Stimulated activated CD8-positive, alpha-beta memory T cell treated with anti-CD3 and anti-CD28 coated beads, Interleukin-7, amount 100 ng/mL, for 1 hour (primary cell): ENCODE measurements around the gene TCEA3.
A peak's percentile ranks its signal among the peaks of the same experiment; 100 is the strongest.

Experiments
- DNase-seq, 2 donors: peaks; one replicate each; pipeline ENCODE4 v3.0.0-alpha.2; 2020; ENCODE audit warnings: low read depth in 2 of 2

Gene TCEA3

DNA sequence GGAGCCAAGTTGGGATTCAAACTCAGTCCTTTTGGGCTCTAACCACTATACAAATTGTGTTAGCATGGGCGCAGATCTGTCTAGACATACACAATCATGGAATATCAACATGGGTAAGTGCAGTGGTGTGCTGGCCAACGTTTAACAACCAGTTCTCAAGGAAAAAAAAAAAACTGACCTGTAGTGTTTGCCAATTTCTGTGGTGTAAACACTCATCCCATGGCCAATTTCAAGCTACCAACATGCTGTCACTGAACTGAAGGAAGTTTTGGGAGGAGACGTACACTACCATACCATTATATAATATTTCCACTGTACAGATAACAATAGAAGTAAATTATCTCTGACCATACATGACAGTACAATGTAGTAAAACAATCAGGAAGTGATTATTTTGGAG is 3.2 kb downstream of the TCEA3 start:
- DNase-seq, result no peak

DNA sequence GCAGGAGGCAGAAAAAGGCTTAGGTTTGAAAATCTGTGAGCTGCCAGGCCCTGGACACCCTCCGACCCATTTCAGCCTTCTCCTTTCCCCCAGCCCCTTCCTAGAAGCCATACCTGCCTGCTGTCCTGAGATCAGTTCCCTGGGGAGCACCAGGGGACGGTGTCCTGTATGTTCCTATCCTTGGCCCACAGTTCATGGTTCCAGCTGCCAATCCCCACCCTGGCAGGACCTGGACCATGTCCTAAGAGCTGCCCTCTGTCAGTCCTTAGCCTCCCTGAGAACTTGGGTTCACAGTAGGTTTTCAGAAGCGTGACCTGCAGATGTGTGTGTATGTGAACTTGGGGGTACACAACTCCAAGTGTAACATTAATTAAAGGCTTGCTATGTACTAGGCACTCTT is 3.8 kb downstream of the TCEA3 start:
- DNase-seq, result no peak

DNA sequence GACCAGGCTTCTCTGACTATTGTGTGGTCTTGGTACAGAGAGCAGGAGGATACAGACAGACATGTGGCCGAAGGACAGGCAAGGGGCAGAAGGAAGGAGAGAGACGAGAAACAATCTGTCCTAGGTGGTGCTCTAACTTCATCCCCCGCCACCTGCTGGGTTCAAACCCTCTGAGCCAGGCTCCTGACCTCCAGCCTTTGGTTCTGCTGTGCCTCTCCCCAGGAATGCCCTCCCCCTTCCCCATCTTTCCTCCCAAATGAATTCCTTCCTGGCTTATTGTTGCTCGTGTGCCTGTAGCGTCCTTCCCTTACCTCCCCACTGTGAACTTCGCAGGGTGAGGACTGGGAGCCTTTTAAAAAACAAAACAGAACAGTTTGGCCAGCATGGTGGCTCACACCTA is 5.4 kb downstream of the TCEA3 start:
- DNase-seq, result no peak

DNA sequence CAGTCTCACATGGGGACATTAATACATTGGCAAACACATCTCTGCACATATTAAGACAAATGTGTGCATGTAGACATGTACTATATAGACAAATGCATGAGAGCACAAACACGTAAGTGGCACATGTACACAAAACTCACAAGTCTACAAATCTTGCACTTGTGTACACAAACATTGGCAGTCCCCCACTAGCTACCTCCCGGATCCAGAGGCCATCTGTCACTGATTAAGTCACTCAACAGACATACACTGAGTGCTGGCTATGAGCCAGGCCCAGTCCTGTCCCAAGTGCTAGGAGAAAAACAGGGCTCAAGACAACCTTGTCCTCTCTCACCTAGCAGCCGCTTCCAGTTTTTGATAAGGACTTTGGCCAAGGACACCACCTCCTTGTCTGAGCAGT is 7.0 kb downstream of the TCEA3 start:
- DNase-seq, result no peak

DNA sequence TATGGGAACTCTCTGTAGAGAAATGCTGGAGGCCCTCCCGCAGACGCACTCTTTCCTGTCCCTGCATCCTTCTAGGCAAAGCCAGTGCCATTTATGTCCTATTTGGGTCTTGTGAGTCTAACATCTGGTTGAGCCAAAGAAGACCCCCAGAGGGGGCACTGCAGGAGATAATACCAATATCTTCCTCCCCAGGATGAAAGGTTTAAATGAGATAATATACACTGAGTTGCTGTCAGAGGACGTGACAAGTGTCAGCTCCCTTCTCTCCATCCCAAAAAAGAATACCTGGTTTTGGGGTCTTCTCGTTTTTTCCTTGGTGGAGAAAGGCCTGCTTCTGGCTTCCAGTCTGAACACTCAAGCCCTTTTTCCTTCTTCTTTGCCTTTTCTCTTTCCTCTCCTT is 7.6 kb downstream of the TCEA3 start:
- DNase-seq, result no peak

DNA sequence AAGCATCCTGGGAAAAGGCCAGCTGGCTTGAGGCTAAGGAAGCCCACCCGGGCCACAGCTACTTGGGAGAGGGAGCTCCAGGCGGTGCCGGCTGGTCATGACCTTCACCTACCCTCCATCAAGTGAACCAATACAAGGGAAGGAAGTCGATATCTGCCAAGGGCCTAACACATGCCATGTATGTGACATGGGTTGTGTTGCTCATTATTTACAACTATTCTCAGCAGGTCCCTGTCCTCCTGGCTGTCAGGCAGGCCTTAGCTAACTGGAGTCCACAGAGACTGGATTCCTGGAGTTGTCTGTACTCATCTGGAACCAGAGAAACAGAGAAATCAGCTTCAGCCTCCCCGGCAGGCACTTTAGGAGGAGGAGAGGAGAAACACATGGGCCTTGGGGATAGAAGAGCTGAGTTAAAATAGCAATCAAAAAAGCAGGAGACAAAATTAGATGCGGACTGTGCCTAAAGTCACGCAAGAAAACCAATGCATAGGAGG is 15.7 kb downstream of the TCEA3 start:
- DNase-seq, result no peak

DNA sequence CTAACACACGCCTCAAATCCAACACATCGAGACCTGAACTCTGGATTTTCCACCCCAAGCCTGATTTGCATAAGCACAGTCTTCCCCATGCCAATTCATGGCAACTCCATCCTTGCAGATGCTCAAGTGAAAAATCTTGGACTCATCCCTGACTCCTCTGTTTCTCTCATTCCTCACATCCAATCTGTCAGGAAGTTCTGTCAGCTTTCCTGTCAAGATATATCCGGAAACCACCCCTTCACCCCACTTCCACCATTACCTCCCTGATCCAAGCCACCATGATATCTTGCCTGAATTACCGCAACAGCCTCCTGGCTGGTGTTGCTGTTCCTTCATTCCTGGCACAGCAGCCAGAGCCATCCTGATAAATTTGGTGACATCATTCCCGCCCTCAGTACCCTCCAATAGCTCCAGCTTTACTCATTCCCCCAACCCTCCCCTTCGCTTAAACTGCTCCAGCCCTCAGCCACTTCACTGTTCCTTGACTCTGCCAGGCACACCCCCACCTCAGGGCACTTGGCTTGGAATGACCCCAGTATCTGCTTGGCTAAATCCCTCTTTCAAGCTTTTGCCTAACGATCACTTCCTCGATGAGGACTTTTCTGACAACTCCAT is 17.4 kb downstream of the TCEA3 start:
- DNase-seq, result no peak

DNA sequence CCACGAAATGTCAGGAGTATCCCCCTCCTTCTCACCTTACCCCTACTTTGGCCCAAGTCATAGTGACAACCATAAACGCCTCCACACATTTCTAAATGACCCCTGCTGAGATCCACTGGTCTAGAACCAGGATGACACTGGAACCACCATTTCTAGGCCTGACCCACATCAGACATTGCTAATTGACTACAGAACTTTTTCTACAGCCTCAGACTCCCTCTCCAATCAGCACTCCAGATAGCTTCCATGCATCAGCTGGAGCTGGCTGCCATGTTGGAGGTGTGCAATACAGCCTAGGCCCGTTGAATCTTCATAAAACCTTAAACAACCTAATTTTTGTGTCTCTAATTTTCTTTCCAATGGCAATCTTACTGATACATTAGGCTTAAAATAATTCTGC is 18.6 kb downstream of the TCEA3 start:
- DNase-seq, result no peak

DNA sequence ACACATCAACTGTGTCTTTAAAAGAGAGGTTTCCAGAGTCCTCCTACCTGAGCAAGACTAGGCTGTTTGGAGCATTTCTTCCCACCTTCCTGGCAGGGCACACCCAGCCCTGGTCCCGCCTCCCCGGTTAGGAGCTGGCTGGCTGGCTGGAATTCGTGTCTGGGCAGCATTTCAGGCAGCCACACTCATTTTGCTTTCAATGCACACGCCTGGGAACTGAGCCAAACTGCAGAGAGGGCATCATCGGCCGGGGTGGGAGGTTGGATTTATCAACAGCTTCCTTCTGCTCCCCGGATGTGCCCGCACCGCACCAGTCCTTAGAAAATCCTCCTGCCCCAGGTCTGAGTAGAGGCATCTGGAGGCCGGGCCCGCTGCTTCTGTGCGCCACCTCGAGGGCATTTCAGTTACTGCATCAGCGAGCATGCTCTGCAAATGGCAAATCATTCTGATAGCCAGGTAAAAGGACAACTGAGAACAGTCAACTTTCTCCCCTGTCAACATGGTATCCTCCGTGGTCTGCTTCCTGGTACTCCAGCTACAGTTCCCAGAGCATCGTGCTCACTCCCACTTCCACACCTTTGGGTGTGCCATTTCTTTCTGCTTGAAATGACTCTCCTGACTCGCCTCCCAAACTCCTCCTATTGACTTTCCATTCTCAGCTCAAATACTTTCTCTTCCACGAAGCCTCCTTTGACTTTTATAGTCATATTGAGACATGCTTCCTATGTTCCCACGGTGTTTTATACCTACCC is 20.6 kb downstream of the TCEA3 start:
- DNase-seq, result peak; percentile 67 to 77

DNA sequence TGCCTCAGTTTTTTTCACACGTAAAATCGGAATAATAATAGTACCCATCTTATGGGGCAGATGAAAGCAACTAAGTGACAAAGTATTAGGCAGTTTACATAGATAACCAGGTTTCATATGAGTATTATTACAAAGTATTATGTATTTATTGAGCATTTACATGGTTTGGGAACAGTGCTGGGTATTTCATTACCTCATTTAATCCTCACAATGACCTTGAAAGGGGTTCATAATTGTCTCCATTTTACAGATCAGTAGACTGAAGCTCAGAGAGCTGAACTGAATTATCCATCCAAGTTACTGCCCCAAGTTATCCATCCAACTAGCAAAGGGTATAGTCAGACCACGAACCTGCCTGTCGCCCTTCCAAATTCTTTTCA is 21.2 kb downstream of the TCEA3 start:
- no peak for DNase-seq

DNA sequence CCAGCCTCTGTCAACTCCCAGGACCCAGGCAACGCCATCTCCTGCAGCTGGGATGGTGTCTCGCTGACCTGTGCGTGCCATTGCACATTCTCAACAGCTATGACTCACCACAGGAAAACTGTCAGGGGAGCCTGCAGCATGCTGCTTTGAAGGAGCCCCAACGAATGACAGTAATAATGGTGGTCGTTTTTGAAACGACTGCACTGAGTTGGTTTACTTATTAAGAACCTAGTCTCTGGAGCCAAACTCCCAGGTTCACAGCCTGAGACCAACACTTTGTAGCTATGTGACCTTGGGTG is 21.6 kb downstream of the TCEA3 start:
- no peak for DNase-seq

DNA sequence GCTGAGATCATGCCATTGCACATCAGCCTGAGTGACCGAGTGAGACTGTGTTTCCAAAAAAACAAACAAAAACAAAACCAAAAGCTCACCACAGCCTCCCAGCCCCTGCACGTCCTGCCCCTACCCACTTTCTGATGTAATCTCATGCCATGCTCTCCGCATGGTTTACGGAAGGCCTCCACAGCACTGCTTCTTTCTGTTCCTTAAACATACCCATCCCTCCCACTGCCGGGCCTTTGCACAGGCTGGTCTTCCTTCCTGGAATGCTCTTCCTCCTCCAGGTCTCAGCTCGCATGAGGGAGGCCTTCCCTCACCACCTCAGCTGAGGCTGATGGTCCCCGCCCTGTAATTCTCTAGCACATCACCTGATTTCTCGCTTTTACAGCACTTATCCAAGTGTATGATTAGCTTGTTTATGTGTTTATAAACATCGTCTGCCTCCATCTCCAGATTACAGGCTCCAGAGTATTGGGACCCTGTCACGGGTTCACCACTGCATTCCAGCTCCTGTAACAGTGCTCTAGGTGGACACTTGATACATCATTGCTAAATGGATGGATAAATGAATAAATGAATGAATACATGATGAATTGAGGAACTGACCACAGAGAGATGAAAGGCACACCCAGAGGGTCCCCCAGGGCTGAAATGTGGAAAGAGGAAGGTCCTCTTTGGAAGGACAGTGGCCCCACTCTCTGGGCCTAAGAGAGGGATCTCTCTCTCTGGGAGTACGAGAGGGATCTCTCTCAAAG is 22.1 kb downstream of the TCEA3 start:
- no peak for DNase-seq

DNA sequence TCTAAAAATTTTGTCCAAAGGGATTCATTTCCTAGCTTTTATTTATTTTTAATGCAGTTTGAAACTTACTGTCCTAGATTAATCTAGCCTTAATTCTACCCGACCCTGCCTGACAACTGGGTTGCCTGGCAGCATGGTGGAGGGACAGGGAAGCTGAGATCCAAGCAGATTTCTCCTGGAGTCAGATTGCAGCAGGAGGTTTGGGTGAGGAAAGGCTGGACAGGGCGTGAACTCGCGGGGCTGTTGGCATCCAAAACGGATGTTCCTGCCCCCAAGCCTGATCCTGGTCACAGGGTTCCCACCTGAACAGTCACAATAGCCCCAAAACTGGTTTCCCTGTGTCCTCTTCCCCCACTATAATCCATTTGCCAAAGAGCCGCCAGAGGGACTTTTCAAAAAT is 23.2 kb downstream of the TCEA3 start:
- no peak for DNase-seq

DNA sequence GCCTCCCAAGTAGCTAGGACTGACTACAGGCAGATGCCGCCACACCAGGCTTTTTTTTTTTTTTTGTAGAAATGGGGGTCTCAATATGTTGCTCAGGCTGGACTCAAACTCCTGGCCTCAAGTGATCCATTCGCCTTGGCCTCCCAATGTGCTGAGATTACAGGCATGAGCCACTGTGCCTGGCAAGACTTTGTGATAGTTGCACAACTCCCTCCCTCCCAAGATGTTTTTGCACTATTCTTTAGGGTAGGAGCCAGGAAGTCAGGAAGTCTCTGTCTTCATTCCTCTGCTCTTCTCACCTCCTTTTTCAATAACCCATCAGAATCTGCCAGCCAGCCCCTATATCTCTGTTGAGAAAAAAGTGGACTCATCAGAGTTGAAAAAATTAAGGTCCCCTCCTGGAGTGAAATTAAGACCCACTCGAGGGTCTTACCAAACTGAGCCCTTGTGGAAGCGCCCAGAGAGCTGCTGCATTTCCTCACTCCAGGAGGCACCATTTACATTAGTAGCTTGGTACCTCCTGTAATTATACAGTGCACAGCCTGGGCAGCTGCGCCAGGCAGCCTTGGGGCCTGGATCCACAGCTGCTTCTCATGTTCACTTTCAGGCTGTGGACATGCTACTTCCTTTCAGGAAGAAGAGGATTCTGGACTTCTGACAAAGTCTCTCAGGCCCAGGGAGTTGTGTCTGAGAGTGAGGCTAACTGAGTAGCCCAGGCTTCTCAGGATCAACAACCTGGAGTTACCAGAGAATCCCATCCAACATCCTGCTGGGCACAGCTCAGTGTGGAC is 24.0 kb downstream of the TCEA3 start:
- DNase-seq, result no peak

DNA sequence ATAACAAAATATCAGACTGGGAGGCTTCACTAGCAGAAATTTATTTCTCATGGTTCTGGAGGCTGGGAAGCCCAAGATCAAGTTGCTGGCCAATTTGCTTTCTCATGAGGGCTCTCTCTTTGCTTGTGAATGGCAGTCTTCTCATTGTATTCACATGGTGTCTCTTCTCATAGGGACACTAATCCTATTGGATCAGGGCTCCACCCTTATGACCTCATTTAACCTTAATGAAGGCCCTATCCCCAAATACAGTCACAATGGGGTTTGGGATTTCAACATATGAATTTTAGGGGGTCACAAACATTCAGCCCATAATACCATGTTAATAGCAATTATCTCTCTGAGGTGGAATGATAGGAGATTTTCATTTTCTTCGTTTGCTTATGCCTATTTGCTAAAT is 25.3 kb downstream of the TCEA3 start:
- DNase-seq, result no peak

DNA sequence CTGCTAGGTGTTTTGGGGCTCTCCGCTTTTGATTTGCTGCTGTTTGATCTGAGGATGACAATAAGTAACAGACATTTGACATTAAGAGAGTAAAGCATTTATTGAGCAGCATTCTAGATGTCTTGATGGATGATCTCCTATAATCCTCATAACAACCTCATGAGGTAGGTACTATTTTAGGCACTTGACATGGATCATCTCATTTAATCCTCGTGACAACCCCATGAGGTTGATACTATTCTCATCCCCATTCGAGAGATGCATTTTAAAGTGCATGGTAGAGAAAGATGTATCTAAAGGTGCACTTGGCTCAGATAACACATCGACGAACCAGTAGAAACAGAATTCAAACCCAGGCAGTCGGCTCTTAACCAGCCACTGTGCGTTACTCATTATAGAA is 26.6 kb downstream of the TCEA3 start:
- no peak for DNase-seq

DNA sequence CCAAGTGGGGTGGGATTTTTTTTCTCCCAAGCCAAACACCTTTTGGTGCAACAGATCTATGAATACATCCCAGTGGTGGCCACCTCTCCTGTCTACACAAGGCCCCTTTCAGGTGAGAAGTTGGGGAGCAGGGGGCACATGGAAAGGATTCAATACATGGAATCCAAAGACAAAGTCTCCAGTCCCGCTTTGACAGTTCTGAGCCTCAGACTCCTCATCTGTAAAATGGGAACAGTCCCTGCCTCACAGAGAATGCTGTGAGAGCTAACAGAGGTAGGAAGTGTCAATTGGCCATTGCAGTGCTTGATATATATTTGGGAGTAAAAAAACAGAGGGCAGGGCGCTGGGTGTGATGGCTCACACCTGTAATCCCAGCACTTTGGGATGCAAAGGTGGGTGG is 28.2 kb downstream of the TCEA3 start:
- no peak for DNase-seq

DNA sequence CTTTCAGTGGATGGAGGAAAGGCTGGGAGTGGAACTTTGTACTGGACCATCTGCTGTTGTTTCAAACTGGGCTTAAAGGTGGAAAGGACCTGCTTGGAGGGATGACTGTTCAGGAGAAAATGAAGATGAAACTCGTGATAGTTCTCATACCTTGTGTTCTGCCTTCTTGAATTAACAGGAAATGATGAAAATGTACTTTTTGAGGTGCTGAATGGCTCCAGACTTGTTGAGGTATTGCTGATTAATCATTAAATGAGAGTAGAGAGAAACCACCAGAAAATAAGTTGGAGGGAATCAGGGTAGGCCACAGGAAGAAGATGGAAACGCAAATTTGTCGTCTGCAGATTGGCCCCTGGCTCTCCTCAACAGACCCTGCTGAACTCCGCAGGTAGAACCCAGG is 28.7 kb downstream of the TCEA3 start:
- no peak for DNase-seq

DNA sequence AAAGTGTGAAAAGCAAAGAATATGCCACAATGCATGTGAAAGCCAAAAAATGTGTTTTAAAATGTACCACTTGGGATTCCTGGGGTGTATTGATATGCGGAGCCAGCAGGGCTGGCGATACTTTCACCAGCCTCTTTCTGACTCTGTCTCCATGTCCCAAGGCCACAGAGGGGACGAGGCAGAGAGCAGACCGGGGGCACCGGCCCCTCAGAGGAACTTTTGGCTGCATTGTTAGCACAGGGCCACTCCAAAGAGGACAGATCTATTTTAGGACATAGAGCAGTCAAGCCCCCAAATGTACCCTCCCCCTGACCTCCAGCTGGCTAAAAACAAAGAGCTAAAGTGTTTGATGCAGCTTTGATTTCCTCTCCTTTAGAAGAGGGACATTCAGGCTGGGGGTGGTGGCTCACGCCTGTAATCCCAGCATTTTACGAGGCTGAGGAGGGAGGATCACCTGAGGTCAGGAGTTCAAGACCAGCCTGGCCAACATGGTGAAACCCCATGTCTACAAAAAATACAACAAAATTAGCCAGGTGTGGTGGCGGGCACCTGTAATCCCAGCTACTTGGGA is 29.3 kb downstream of the TCEA3 start:
- DNase-seq, result no peak

DNA sequence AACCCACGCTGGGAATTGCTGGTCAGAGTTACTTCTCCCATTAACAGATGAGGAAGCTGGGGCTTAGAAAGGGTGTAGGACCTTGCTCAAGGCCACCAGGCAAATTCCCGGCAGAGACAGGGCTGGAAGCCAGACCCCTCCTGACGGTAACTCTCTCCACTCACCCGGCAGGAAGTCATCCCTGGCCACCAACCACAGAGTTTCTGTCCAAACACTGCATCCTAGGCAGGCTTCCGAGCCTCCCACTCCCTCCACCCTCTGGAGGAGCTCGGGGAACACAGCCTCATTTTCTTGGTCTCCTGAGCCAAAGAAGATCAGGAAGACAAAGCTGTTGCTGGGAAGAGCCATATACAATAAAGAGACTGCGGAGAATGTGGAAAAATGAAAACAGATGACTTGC is 29.9 kb downstream of the TCEA3 start:
- no peak for DNase-seq

DNA sequence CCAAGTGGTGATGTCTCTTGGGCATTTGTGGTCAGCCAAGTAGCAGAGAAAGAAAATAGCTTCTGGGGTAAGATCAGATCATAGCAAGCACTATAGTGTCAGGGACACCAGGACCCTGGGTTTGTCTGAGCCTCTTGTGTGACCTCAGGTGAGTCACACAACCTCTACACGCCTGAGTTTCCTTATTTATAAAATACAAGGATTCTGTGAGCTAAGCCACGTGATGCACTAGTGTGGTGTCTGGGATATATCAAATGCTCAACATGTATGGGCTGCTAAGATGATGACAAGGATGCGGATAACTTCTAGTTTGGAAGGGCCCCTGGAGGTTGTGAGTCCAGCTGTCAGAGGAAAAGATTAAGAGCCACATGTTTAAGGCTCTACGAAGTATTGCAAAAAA is 30.4 kb downstream of the TCEA3 start:
- DNase-seq, result no peak

DNA sequence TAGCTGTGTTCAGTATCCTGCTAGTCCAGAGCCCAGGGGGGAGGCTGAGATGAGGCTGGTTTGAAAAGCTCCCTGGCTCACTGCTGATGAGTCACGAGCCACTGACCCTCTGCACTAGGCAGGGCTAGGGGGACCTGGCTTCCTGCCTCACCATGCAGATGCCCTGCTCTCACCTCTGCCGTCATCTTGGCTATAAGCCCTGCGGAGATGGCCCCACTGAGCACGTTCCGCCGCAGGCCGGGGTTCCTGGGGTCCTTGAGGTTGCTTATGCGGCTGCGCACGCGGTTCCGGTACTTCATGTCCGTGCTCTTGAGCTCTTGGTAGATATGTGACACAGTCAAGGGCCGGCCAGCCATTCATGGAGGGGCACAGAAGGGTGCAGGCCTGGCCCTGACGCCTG is 30.8 kb downstream of the TCEA3 start:
- no peak for DNase-seq
